Fibroblast of lung (primary cell): ENCODE measurements around the gene FSTL4.

ENCODE experiments used
- EZH2 ChIP-seq: IDR thresholded peaks from 2 replicates; pipeline ENCODE4 v1.5.1; 2012; ENCODE audit warnings: low read length, control low read depth, mild to moderate bottlenecking; ENCODE audit errors: missing control alignments
- TF ChIP-seq, protein P1 (sequence below), 2 donors: IDR thresholded peaks in 1 of 2; conservative IDR thresholded peaks in 1 of 2; 1 replicate in 1 of 2; 2 replicates in 1 of 2; pipeline ENCODE4 v1.5.1; 2011 to 2012; ENCODE audit warnings: low read length in 2 of 2, control low read depth in 1 of 2, inconsistent platforms in 1 of 2, low read depth in 1 of 2, mild to moderate bottlenecking in 1 of 2

DNA sequence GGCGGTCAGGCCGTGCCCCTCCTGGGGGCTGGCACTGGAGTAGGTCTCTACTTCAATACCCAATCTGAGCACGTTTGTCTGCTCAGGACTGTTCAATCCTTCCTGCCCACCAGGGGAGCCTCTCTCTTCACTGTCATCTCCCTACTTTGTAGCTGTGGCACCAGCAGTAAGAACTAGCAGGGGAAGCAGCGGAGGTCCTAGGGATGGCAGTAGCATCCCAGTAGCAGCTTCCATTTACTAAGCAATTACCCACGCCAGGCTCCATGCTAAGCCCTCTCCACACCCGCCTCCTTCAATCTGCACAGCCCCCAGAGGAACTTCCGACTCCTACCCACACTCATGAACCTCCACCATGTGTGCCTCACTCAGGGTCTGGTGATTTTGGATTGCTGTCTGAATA lies 31.7 kb downstream of the FSTL4 start:
- TF ChIP-seq, protein P1, sequence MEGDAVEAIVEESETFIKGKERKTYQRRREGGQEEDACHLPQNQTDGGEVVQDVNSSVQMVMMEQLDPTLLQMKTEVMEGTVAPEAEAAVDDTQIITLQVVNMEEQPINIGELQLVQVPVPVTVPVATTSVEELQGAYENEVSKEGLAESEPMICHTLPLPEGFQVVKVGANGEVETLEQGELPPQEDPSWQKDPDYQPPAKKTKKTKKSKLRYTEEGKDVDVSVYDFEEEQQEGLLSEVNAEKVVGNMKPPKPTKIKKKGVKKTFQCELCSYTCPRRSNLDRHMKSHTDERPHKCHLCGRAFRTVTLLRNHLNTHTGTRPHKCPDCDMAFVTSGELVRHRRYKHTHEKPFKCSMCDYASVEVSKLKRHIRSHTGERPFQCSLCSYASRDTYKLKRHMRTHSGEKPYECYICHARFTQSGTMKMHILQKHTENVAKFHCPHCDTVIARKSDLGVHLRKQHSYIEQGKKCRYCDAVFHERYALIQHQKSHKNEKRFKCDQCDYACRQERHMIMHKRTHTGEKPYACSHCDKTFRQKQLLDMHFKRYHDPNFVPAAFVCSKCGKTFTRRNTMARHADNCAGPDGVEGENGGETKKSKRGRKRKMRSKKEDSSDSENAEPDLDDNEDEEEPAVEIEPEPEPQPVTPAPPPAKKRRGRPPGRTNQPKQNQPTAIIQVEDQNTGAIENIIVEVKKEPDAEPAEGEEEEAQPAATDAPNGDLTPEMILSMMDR (conservative IDR thresholded peaks at IDR 0.05 in 1 of 2, IDR thresholded peaks at IDR 0.05 in 1 of 2; ENCODE audit: low read depth in 1 of 2, low read length in 2 of 2), result no peak
- no peak for TF ChIP-seq EZH2
